Measurements from ENCODE around the gene SLC2A3.
A peak's percentile ranks its signal among the peaks of the same experiment; 100 is the strongest.
"Not testable (repeated sequence)": the region's sequence is repeated elsewhere in the genome, so short reads cannot be mapped to it uniquely, and the experiment has no call there.

Gene SLC2A3

DNA sequence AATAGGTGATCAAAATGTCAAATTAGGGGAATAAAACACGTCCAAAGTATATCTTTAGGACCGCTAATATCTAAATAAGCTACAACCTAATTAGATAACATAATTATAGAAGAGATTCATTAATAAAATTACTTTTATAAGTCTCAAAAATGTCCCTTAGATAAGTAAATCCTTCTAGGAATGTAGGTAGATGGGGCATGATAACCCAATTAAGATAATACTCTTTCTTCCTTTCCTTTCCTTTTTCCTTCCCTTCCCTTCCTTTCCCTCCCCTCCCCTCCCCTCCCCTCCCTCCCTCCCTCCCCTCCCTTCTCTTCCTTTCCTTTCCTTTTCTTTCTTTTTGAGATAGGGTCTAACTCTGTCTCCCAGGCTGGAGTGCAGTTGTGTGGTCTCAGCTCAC lies 11.0 kb upstream of the SLC2A3 start:
- no peak for DNase-seq (ENCODE audit: low read depth, low spot score)
- in situ Hi-C loops (cut with HindIII; ENCODE audit: low sequenced_read_pairs), result no loop called here
- no peak overlapping the region for H3K4me3 ChIP-seq (ENCODE audit: low read depth, low read length)
- no peak for TF ChIP-seq CTCF (IDR thresholded peaks at IDR 0.05; ENCODE audit: low read depth, low read length)

DNA sequence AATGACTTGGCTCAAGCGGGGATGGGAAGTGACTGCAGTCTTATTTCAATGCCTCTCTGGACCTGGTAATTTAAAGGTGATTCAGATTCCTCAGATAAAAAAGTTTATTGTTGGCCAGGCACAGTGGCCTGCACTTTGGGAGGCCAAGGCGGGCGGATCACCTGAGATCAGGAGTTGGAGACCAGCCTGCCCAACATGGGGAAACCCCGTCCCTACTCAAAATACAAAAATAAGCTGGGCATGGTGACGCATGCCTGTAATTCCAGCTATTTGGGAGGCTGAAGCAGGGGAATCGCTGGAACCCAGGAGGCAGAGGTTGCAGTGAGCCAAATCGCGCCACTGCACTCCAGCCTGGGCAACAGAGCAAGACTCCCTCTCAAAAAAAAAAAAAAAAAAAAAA lies 8.8 kb upstream of the SLC2A3 start:
- H3K4me3 ChIP-seq (ENCODE audit: low read depth, low read length); DNase-seq (ENCODE audit: low read depth, low spot score); in situ Hi-C loops (cut with HindIII; ENCODE audit: low sequenced_read_pairs): not testable (repeated sequence)

- in situ Hi-C loops (cut with HindIII; ENCODE audit: low sequenced_read_pairs), result no loop called here
- TF ChIP-seq CTCF (IDR thresholded peaks at IDR 0.05; ENCODE audit: low read depth, low read length), result no peak
- DNase-seq (ENCODE audit: low read depth, low spot score), result no peak
- H3K4me3 ChIP-seq (ENCODE audit: low read depth, low read length), result no peak overlapping the region
Observed at GRCh38 chr12:7940906-7941305, 4.9 kb upstream of the SLC2A3 start.

- in situ Hi-C loops (cut with HindIII; ENCODE audit: low sequenced_read_pairs), result no loop called here
- H3K4me3 ChIP-seq (ENCODE audit: low read depth, low read length), result no peak overlapping the region
- TF ChIP-seq CTCF (IDR thresholded peaks at IDR 0.05; ENCODE audit: low read depth, low read length), result no peak
- DNase-seq (ENCODE audit: low read depth, low spot score), result peak; percentile 42
Observed at GRCh38 chr12:7937833-7938506, 2.0 kb upstream of the SLC2A3 start.

DNA sequence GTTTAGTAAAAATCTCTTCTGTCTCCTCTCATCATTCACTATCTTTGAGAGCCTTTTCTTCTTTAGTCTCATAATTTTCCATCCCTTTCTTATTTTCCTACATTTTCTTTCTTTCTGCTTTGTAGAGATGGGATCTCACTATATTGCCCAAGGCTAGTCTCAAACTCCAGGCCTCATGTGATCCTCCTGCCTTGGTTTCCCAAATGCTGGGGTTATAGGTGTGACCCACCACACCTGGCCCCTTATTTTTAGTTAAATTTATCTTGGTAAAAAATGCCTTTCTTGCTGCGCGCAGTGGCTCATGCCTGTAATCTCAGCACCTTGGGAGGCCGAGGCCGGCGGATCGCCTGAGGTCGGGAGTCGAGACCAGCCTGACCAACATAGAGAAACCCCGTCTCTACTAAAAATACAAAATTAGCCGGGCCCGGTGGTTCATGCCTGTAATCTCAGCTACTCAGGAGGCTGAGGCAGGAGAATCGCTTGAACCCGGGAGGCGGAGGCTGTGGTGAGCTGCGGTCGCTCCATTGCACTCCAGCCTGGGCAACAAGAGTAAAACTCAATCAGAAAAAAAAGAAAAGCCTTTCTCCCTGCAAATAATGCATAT lies 996 bp downstream of the SLC2A3 start:
- no peak for DNase-seq (ENCODE audit: low read depth, low spot score)
- TF ChIP-seq CTCF (IDR thresholded peaks at IDR 0.05; ENCODE audit: low read depth, low read length), result no peak
- in situ Hi-C loops (cut with HindIII; ENCODE audit: low sequenced_read_pairs), result no loop called here
- peak overlapping the region; percentile 96 for H3K4me3 ChIP-seq (ENCODE audit: low read depth, low read length)

- no peak for DNase-seq (ENCODE audit: low read depth, low spot score)
- in situ Hi-C loops (cut with HindIII; ENCODE audit: low sequenced_read_pairs), result no loop called here
- TF ChIP-seq CTCF (IDR thresholded peaks at IDR 0.05; ENCODE audit: low read depth, low read length), result no peak
- H3K4me3 ChIP-seq (ENCODE audit: low read depth, low read length), result peak overlapping the region; percentile 96
Observed at GRCh38 chr12:7934091-7934888, 1.7 kb downstream of the SLC2A3 start.

DNA sequence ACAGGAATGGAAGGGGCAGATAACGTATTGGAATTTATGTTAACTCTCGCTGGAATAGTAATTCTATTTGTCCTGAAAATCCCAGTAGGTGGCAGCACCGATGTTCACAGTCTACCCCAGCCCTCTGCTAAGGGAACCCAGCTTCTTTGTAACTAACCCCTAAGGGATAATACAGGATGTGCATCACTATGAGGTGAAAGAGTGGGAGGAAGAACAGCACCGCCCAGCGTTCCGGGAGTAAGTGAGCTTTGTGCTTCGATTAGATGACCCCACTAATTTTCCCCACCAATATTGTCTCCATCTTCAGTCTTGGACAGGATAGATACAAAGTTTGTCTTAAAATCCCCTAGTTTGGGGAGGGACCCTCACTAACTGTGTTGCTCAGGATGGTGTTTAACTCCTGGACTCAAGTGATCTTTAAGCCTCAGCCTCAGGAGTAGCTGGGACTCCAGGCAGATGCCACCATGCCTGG lies 2.7 kb downstream of the SLC2A3 start:
- H3K4me3 ChIP-seq (ENCODE audit: low read depth, low read length), result peak overlapping the region; percentile 96
- peak; percentile 94 for DNase-seq (ENCODE audit: low read depth, low spot score)
- peak; percentile 66 for TF ChIP-seq CTCF (IDR thresholded peaks at IDR 0.05; ENCODE audit: low read depth, low read length)
- in situ Hi-C loops (cut with HindIII; ENCODE audit: low sequenced_read_pairs), result no loop called here

- H3K4me3 ChIP-seq (ENCODE audit: low read depth, low read length); DNase-seq (ENCODE audit: low read depth, low spot score); in situ Hi-C loops (cut with HindIII; ENCODE audit: low sequenced_read_pairs): not testable (repeated sequence)
Observed at GRCh38 chr12:7932599-7933240, 3.3 kb downstream of the SLC2A3 start.
